Measurements from ENCODE around the gene CPSF3.

CPSF3 gene

GRCh38 chr2:9462313-9462712, 38.9 kb downstream of the CPSF3 start:
- TF ChIP-seq CTCF (IDR thresholded peaks at IDR 0.05; ENCODE audit: low read depth, low read length): no peak
- no peak for DNase-seq (ENCODE audit: extremely low read depth, low read depth)

GRCh38 chr2:9462886-9463697, 39.6 kb downstream of the CPSF3 start:
- no peak for DNase-seq (ENCODE audit: extremely low read depth, low read depth)
- no peak for TF ChIP-seq CTCF (IDR thresholded peaks at IDR 0.05; ENCODE audit: low read depth, low read length)

GRCh38 chr2:9463698-9464034, 40.2 kb downstream of the CPSF3 start:
- DNase-seq (ENCODE audit: extremely low read depth, low read depth): no peak

GRCh38 chr2:9465170-9465569, 41.7 kb downstream of the CPSF3 start:
- no peak for TF ChIP-seq CTCF (IDR thresholded peaks at IDR 0.05; ENCODE audit: low read depth, low read length)
- DNase-seq (ENCODE audit: extremely low read depth, low read depth): no peak

More at GRCh38 chr2:9463698-9464034, 40.2 kb downstream of the CPSF3 start:
- TF ChIP-seq CTCF (IDR thresholded peaks at IDR 0.05; ENCODE audit: low read depth, low read length): no peak

- no peak for TF ChIP-seq CTCF (IDR thresholded peaks at IDR 0.05; ENCODE audit: low read depth, low read length)
- DNase-seq (ENCODE audit: extremely low read depth, low read depth): no peak
These were observed 42.8 kb downstream of the CPSF3 start for GRCh38 chr2:9466147-9466683.

- TF ChIP-seq CTCF (IDR thresholded peaks at IDR 0.05; ENCODE audit: low read depth, low read length): no peak
- no peak for DNase-seq (ENCODE audit: extremely low read depth, low read depth)
These were observed 44.2 kb downstream of the CPSF3 start for GRCh38 chr2:9467687-9468086.

GRCh38 chr2:9471206-9471605, 47.8 kb downstream of the CPSF3 start:
- no peak for TF ChIP-seq CTCF (IDR thresholded peaks at IDR 0.05; ENCODE audit: low read depth, low read length)

More at GRCh38 chr2:9471206-9471605, 47.8 kb downstream of the CPSF3 start:
- DNase-seq (ENCODE audit: extremely low read depth, low read depth): no peak
